Measurements from ENCODE around the gene FGF16.

GRCh38 chrX:77433001-77433400 is 14.2 kb upstream of the FGF16 start:
- TF ChIP-seq CTCF (IDR thresholded peaks at IDR 0.05 in 8 of 11, conservative IDR thresholded peaks at IDR 0.05 in 3 of 11) = no peak
- no peak for TF ChIP-seq POLR2AphosphoS5 (IDR thresholded peaks at IDR 0.05)

All from spleen (tissue), 7 donors.